ENCODE results near the gene NOP14. TPM values are rescaled to one million over a fixed set of nuclear protein-coding genes. Genes with fewer than 3 reads are reported as not detected.

NOP14 gene
- total RNA-seq, 1 donor from 2014 or later: 31.5 TPM

GRCh38 chr4:2935762-2936743, 27.2 kb downstream of the NOP14 start:
- Mint-ChIP-seq H3K4me3 (ENCODE audit: low read depth) (peak overlapping the region; percentile 81), H3K27ac (peak overlapping the region; percentile 67), H3K9me3 (ENCODE audit: low read depth) (no peaks in the 10 kb centered on the region), H3K4me1 (ENCODE audit: low read depth) (peaks cover 12% of the 10 kb centered on the region), H3K36me3 (ENCODE audit: insufficient read depth) (peaks cover 8% of the 10 kb centered on the region), H3K27me3 (no peaks in the 10 kb centered on the region)
- TF ChIP-seq CTCF (IDR thresholded peaks at IDR 0.05; ENCODE audit: unreplicated experiment): no peak
- no peak for DNase-seq (ENCODE audit: low spot score, unreplicated experiment)

GRCh38 chr4:2934813-2935761, 28.1 kb downstream of the NOP14 start:
- Mint-ChIP-seq H3K27me3 (no peaks in the 10 kb centered on the region), H3K27ac (peak overlapping the region; percentile 67), H3K4me3 (ENCODE audit: low read depth) (peak overlapping the region; percentile 81), H3K36me3 (ENCODE audit: insufficient read depth) (peaks cover 8% of the 10 kb centered on the region), H3K9me3 (ENCODE audit: low read depth) (no peaks in the 10 kb centered on the region), H3K4me1 (ENCODE audit: low read depth) (peaks cover 12% of the 10 kb centered on the region)
- TF ChIP-seq CTCF (IDR thresholded peaks at IDR 0.05; ENCODE audit: unreplicated experiment): no peak
- peak; percentile 93 for DNase-seq (ENCODE audit: low spot score, unreplicated experiment)

- Mint-ChIP-seq H3K4me3 (ENCODE audit: low read depth) (peak overlapping the region; percentile 81), H3K27ac (no peak overlapping the region), H3K9me3 (ENCODE audit: low read depth) (no peaks in the 10 kb centered on the region), H3K27me3 (no peaks in the 10 kb centered on the region), H3K36me3 (ENCODE audit: insufficient read depth) (peaks cover 8% of the 10 kb centered on the region), H3K4me1 (ENCODE audit: low read depth) (peaks cover 12% of the 10 kb centered on the region)
- DNase-seq (ENCODE audit: low spot score, unreplicated experiment): no peak
- no peak for TF ChIP-seq CTCF (IDR thresholded peaks at IDR 0.05; ENCODE audit: unreplicated experiment)
Observed at GRCh38 chr4:2934077-2934812, 29.0 kb downstream of the NOP14 start.

- Mint-ChIP-seq H3K4me3 (ENCODE audit: low read depth) (peak overlapping the region; percentile 80), H3K27ac (peak overlapping the region; percentile 93)
- DNase-seq (ENCODE audit: low spot score, unreplicated experiment): no peak
Observed at GRCh38 chr4:2933566-2934076, 29.6 kb downstream of the NOP14 start.

More at GRCh38 chr4:2933566-2934076, 29.6 kb downstream of the NOP14 start:
- TF ChIP-seq CTCF (IDR thresholded peaks at IDR 0.05; ENCODE audit: unreplicated experiment): no peak
- Mint-ChIP-seq H3K9me3 (ENCODE audit: low read depth) (no peaks in the 10 kb centered on the region), H3K36me3 (ENCODE audit: insufficient read depth) (peaks cover 7% of the 10 kb centered on the region), H3K27me3 (no peaks in the 10 kb centered on the region), H3K4me1 (ENCODE audit: low read depth) (peaks cover 12% of the 10 kb centered on the region)
